ENCODE data around the gene ZNF385B.

The ZNF385B gene

DNA sequence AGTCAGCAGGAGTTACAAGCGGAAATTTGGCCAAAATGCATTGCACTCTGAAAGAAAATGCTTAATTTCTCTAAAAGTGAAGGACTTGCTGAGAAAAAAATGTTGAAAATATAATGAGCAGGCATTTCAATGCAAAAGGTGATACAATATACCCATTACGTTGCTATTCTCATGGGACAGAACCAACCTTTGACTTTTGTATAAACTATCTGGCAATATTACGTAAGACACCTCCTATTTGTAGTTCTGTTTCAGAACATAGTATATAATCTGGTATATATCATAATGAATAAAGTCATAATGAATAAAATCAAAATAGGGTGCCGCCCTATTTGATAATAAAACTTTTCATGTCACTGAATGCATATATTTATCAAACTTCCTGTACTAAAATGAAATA lies 310.6 kb downstream of the ZNF385B start:
- Histone ChIP-seq H3K4me1 (ENCODE audit: control insufficient read depth, insufficient read depth, low read length) (peaks cover 38% of the 10 kb centered on the region), H3K9me3 (ENCODE audit: control insufficient read depth, insufficient read depth, low read length) (no peaks in the 10 kb centered on the region), H3K36me3 (ENCODE audit: control insufficient read depth, insufficient read depth, low read length) (no peaks in the 10 kb centered on the region), H3K27ac (ENCODE audit: low read depth, low read length) (peak overlapping the region; percentile 79), H3K4me3 (ENCODE audit: low read depth, low read length) (no peak overlapping the region), H3K9ac (ENCODE audit: low read depth, low read length) (no peak overlapping the region), H3K27me3 (ENCODE audit: control insufficient read depth, insufficient read depth, low read length) (peaks cover 22% of the 10 kb centered on the region)

DNA sequence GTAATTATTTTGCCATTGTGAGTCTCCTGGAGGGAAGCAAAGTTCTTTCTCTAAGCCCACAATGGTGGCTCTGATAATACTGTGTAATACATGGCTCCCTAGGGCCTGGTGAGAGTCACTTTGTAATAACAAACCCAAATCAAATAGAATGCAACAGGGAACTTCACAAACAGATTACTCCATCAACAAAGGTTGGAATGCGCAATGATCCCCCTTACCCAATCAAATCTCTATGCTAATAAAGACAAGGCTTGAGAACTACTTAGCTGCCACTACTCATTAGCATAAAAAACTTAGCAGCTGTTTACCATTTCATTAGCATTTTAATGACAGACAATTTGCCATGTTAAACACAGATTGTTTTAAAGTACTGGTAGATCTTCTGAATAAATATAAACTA lies 311.2 kb downstream of the ZNF385B start:
- H3K9ac ChIP-seq (ENCODE audit: low read depth, low read length): no peak overlapping the region

DNA sequence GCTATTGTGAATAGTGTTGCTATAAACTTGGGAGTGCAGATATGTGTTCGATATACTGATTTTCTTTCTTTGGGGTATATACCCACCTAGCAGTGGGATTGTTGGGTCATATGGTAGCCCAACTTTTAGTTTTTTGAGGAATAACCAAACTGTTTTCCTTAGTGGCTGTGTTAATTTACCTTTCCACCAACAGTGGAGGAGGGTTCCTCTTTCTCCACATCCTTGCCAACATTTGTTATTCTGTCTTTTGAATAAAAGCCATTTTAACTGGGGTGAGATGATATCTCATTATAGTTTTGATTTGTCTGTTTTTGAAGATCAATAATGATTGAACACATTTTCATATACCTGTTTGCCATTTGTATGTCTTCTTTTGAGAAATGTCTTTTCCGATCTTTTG lies 314.8 kb downstream of the ZNF385B start:
- no peak overlapping the region for H3K4me3 ChIP-seq (ENCODE audit: low read depth, low read length)
- H3K36me3 ChIP-seq (ENCODE audit: control insufficient read depth, insufficient read depth, low read length): no peaks in the 10 kb centered on the region
- peaks cover 22% of the 10 kb centered on the region for H3K27me3 ChIP-seq (ENCODE audit: control insufficient read depth, insufficient read depth, low read length)
- H3K9me3 ChIP-seq (ENCODE audit: control insufficient read depth, insufficient read depth, low read length): no peaks in the 10 kb centered on the region
- no peak overlapping the region for H3K27ac ChIP-seq (ENCODE audit: low read depth, low read length)
- no peak overlapping the region for H3K9ac ChIP-seq (ENCODE audit: low read depth, low read length)
- peaks cover 34% of the 10 kb centered on the region for H3K4me1 ChIP-seq (ENCODE audit: control insufficient read depth, insufficient read depth, low read length)

More for the DNA sequence above, 311.2 kb downstream of the ZNF385B start:
- H3K9me3 ChIP-seq (ENCODE audit: control insufficient read depth, insufficient read depth, low read length): no peaks in the 10 kb centered on the region
- H3K27ac ChIP-seq (ENCODE audit: low read depth, low read length): peak overlapping the region; percentile 79
- H3K4me1 ChIP-seq (ENCODE audit: control insufficient read depth, insufficient read depth, low read length): peaks cover 38% of the 10 kb centered on the region
- no peak overlapping the region for H3K4me3 ChIP-seq (ENCODE audit: low read depth, low read length)
- no peaks in the 10 kb centered on the region for H3K36me3 ChIP-seq (ENCODE audit: control insufficient read depth, insufficient read depth, low read length)
- H3K27me3 ChIP-seq (ENCODE audit: control insufficient read depth, insufficient read depth, low read length): peaks cover 22% of the 10 kb centered on the region

DNA sequence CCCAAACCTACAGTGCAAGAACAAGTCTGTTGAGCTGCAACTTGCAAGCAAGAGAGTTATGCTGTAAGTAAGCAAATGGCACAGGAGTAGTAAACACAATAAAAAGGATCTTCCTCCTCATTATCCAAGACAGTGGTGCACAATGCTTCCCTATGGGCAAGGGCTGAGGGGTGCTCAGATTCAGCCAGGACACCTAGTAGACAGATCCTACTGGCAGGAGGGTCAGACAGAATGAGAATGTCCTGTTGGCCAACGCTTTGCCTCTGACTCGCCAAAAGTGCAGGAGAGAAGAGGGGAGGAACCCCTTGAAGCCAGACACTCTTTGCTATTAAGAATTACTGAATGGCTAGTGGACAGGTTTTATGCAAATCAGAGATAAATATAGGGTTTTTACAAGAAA lies 316.4 kb downstream of the ZNF385B start:
- Histone ChIP-seq H3K4me1 (ENCODE audit: control insufficient read depth, insufficient read depth, low read length) (peaks cover 21% of the 10 kb centered on the region), H3K27me3 (ENCODE audit: control insufficient read depth, insufficient read depth, low read length) (peaks cover 16% of the 10 kb centered on the region), H3K9ac (ENCODE audit: low read depth, low read length) (no peak overlapping the region), H3K4me3 (ENCODE audit: low read depth, low read length) (no peak overlapping the region), H3K36me3 (ENCODE audit: control insufficient read depth, insufficient read depth, low read length) (no peaks in the 10 kb centered on the region), H3K27ac (ENCODE audit: low read depth, low read length) (no peak overlapping the region), H3K9me3 (ENCODE audit: control insufficient read depth, insufficient read depth, low read length) (no peaks in the 10 kb centered on the region)

DNA sequence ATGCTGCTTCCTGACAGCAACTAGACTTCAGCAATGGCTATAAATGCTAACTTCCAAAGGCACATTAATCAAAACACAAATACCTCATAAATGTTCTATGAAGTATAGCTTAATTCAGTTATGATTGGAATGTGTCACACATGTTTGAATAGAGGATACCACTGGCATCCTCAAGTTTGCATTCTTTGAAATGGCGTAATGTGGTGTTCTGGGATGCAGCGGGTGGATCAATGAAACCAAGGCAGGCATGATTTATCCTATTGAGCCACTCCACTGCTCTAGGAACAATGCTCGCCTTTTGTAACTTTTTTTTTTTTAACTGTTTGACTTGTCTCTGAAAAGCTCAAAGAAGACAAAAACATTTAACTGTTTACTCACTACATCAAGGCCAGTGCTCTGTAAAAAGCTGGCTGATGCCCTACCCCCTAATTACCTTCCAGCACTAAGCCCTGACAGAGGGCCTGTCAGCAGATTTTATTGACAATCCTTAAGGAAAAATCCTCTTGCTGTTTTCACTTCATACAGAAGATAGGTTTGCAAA lies 318.0 kb downstream of the ZNF385B start:
- no peaks in the 10 kb centered on the region for H3K9me3 ChIP-seq (ENCODE audit: control insufficient read depth, insufficient read depth, low read length)
- H3K27ac ChIP-seq (ENCODE audit: low read depth, low read length): no peak overlapping the region
- no peaks in the 10 kb centered on the region for H3K36me3 ChIP-seq (ENCODE audit: control insufficient read depth, insufficient read depth, low read length)
- H3K9ac ChIP-seq (ENCODE audit: low read depth, low read length): no peak overlapping the region
- peaks cover 11% of the 10 kb centered on the region for H3K4me1 ChIP-seq (ENCODE audit: control insufficient read depth, insufficient read depth, low read length)
- no peak overlapping the region for H3K4me3 ChIP-seq (ENCODE audit: low read depth, low read length)
- H3K27me3 ChIP-seq (ENCODE audit: control insufficient read depth, insufficient read depth, low read length): peaks cover 6% of the 10 kb centered on the region

DNA sequence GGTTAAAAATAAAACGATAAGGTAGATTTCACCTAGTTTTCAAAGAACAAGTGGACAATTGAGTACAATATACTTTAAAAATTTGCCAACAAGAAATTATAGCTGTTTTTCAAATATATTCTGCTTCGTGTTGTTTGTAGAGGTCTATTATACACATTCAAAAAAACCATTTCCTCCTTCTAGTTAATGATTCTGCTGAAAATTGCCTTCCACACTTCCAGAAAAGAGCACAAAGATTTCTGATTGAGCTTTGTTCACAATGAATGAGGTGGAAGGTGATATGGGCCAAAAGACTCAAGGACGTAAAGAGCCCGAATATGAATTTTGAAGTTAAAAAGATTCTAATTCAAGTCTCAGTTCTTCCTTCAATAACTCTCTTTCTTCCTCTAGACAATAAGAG lies 319.8 kb downstream of the ZNF385B start:
- Histone ChIP-seq H3K27me3 (ENCODE audit: control insufficient read depth, insufficient read depth, low read length) (no peaks in the 10 kb centered on the region), H3K4me1 (ENCODE audit: control insufficient read depth, insufficient read depth, low read length) (peaks cover 11% of the 10 kb centered on the region), H3K4me3 (ENCODE audit: low read depth, low read length) (no peak overlapping the region), H3K9ac (ENCODE audit: low read depth, low read length) (no peak overlapping the region), H3K36me3 (ENCODE audit: control insufficient read depth, insufficient read depth, low read length) (no peaks in the 10 kb centered on the region), H3K27ac (ENCODE audit: low read depth, low read length) (no peak overlapping the region), H3K9me3 (ENCODE audit: control insufficient read depth, insufficient read depth, low read length) (no peaks in the 10 kb centered on the region)

DNA sequence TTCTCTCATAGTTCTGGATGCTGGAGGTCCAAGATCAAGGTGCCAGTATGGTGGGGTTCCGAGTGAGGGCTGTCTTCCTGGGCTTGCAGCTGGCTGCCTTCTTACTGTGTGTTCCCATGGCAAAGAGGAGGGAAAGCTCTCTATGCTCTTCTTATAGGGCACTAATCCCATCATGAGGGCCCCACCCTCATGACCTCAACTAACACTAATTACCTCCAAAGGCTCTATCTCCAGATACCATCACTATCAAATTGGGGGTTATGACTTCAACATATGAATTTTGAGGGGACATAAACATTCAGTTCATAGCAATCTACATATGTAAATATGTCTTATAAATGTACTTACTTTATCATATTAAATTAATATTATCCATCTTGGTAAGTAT lies 322.3 kb downstream of the ZNF385B start:
- Histone ChIP-seq H3K9ac (ENCODE audit: low read depth, low read length) (no peak overlapping the region), H3K9me3 (ENCODE audit: control insufficient read depth, insufficient read depth, low read length) (no peaks in the 10 kb centered on the region), H3K27me3 (ENCODE audit: control insufficient read depth, insufficient read depth, low read length) (no peaks in the 10 kb centered on the region), H3K4me1 (ENCODE audit: control insufficient read depth, insufficient read depth, low read length) (peaks cover 10% of the 10 kb centered on the region), H3K4me3 (ENCODE audit: low read depth, low read length) (no peak overlapping the region), H3K27ac (ENCODE audit: low read depth, low read length) (no peak overlapping the region), H3K36me3 (ENCODE audit: control insufficient read depth, insufficient read depth, low read length) (no peaks in the 10 kb centered on the region)

DNA sequence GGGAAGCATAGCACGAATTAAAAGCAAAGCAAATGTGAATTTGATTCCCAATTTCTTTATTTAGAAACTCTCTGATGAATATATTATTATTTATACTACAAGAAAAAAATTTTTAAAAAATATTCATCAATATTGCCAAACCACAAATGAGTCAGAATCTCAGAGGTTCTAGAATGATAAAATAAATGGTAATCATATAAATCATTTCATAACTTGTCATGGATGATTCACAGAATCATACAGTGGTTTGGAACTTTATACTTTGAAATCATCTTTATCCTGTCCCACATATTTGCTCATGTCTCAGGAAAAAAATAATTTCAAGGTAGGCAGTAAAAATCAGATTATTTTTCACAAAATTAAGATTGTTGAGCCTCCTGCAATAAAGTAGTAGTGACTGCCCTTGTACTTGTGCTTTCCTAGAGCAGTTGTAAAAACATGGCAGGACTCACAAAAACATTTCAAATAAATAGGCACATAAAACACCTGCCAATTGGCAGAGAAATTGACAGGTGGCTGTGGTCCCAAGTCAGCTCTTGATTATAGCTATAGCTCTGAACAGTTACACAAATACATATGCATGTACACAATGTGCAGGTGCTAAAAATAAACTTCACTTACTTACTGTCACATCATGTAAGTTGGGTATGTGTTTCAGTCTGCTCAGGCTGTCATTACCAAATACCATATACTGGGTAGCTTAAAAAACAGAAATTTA lies 322.8 kb downstream of the ZNF385B start:
- H3K4me3 ChIP-seq (ENCODE audit: low read depth, low read length): no peak overlapping the region
- peaks cover 5% of the 10 kb centered on the region; the same call in 1 of the 2 replicates for H3K4me1 ChIP-seq (ENCODE audit: control insufficient read depth, insufficient read depth, low read length)
- H3K36me3 ChIP-seq (ENCODE audit: control insufficient read depth, insufficient read depth, low read length): no peaks in the 10 kb centered on the region
- H3K9ac ChIP-seq (ENCODE audit: low read depth, low read length): no peak overlapping the region
- no peak overlapping the region for H3K27ac ChIP-seq (ENCODE audit: low read depth, low read length)
- H3K27me3 ChIP-seq (ENCODE audit: control insufficient read depth, insufficient read depth, low read length): no peaks in the 10 kb centered on the region
- no peaks in the 10 kb centered on the region for H3K9me3 ChIP-seq (ENCODE audit: control insufficient read depth, insufficient read depth, low read length)

DNA sequence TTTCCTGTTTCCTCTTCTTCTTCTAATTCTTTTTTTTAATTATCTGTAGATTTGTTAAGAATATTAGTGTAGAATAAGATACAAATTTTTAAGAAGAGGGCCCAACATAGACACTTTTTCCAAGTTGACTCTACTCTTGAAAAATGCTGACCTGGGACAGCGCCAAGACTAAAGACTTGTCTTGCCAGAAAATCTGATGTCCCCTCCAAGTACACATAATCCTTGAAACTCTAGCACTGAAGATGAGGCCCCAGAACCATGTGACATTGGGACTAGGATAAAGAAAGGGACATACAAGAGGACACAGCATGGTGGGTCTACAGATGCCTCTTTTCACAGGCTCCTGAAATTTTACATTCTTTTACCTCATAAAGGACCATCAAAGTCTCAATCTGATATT lies 325.2 kb downstream of the ZNF385B start:
- 0 out of 2 replicates have a peak, but pooled peaks cover 3% of the 10 kb centered on the region for H3K4me1 ChIP-seq (ENCODE audit: control insufficient read depth, insufficient read depth, low read length)
- H3K27me3 ChIP-seq (ENCODE audit: control insufficient read depth, insufficient read depth, low read length): no peaks in the 10 kb centered on the region
- H3K4me3 ChIP-seq (ENCODE audit: low read depth, low read length): no peak overlapping the region
- no peaks in the 10 kb centered on the region for H3K36me3 ChIP-seq (ENCODE audit: control insufficient read depth, insufficient read depth, low read length)
- no peak overlapping the region for H3K9ac ChIP-seq (ENCODE audit: low read depth, low read length)
- no peaks in the 10 kb centered on the region for H3K9me3 ChIP-seq (ENCODE audit: control insufficient read depth, insufficient read depth, low read length)
- H3K27ac ChIP-seq (ENCODE audit: low read depth, low read length): no peak overlapping the region

DNA sequence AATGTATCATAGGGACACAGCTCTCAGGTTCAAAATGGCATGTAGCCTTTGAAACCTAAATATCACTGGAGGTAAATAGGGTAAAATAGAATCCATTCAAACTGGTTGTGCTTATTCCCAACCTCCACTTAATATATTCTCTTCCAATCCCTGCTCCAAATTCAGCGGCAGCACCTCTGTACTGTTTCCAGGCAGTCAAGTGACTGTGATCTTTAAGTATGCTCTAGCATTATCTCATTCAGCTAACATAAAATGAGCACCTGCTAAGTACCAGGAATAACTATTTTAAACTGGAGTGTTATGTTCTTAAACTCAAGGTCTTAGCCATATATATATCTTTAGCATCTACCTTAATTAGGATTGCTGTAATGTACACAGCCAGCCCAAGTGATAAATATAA lies 327.5 kb downstream of the ZNF385B start:
- H3K4me1 ChIP-seq (ENCODE audit: control insufficient read depth, insufficient read depth, low read length): 0 out of 2 replicates have a peak, but pooled peaks cover 3% of the 10 kb centered on the region
- no peaks in the 10 kb centered on the region for H3K36me3 ChIP-seq (ENCODE audit: control insufficient read depth, insufficient read depth, low read length)
- no peaks in the 10 kb centered on the region for H3K27me3 ChIP-seq (ENCODE audit: control insufficient read depth, insufficient read depth, low read length)
- no peaks in the 10 kb centered on the region for H3K9me3 ChIP-seq (ENCODE audit: control insufficient read depth, insufficient read depth, low read length)
- H3K4me3 ChIP-seq (ENCODE audit: low read depth, low read length): no peak overlapping the region
- no peak overlapping the region for H3K27ac ChIP-seq (ENCODE audit: low read depth, low read length)
- no peak overlapping the region for H3K9ac ChIP-seq (ENCODE audit: low read depth, low read length)

DNA sequence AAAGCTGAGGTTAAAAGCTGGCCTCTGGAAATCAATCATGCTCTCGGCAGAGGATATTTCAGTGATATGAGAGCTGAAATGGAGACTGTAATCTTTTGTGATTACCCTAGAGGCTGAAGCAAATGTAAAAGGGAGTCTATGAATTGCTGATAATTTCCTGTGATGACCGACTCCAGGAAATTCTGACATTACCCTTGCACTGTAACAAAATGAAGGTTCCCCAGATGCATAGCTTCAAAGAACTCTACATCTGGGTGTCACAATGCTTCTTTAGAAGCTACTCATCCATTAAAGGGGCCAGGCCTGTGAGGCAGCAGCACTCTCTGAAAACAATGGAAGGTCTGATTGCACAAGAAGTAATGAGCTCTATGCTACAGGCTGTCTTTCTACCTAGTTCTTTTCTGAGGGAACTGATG lies 328.5 kb downstream of the ZNF385B start:
- H3K4me1 ChIP-seq (ENCODE audit: control insufficient read depth, insufficient read depth, low read length): 0 out of 2 replicates have a peak, but pooled peaks cover 3% of the 10 kb centered on the region
- H3K4me3 ChIP-seq (ENCODE audit: low read depth, low read length): no peak overlapping the region
- no peak overlapping the region for H3K9ac ChIP-seq (ENCODE audit: low read depth, low read length)
- H3K36me3 ChIP-seq (ENCODE audit: control insufficient read depth, insufficient read depth, low read length): no peaks in the 10 kb centered on the region
- H3K9me3 ChIP-seq (ENCODE audit: control insufficient read depth, insufficient read depth, low read length): no peaks in the 10 kb centered on the region
- H3K27ac ChIP-seq (ENCODE audit: low read depth, low read length): no peak overlapping the region
- no peaks in the 10 kb centered on the region for H3K27me3 ChIP-seq (ENCODE audit: control insufficient read depth, insufficient read depth, low read length)
